ENCODE data around the gene RILPL1.
"Not testable (repeated sequence)": the region's sequence is repeated elsewhere in the genome, so short reads cannot be mapped to it uniquely, and the experiment has no call there.

The RILPL1 gene

DNA sequence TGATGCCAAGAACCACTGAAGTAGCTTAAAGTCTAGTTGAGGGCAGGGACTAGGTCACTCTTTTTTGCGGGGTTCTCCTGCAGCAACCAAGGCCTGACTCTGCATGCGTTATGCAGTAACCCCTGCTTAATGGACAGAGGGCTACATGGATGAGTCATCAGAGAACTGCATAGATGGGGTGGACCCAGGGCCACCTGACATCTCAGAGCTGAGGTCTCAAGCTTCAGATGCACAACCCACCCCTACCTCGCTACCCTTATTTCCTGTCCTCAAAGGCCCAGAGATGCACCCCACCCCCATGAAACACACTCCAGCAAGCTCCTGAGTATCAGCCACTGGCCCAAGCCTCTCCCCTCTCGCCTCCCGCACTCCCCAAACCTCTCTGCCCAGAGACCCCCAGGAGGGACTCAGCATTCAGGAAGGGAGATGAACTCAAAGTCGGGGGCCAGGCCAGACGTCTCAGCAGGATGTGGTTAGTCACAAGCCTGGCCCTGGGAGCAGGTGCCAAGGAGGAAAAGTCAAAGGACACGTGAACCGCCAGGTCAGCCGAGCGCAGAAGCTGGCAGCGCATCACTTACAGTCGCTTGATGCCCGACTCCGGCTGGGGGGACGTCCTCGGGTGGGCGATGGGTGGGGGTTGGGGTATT lies 49.8 kb downstream of the RILPL1 start:
- no peak for DNase-seq (ENCODE audit: low read depth in 1 of 2, low spot score in 1 of 2)
- no peak for TF ChIP-seq JUND (IDR thresholded peaks at IDR 0.05; ENCODE audit: low read depth)

GRCh38 chr12:123482876-123483275 lies 50.6 kb downstream of the RILPL1 start:
- in situ Hi-C loops (cut with HindIII; ENCODE audit: low pct_unique_long_range_greater_than_20kb, low sequenced_read_pairs), result no loop called here

More for the DNA sequence above, 49.8 kb downstream of the RILPL1 start:
- in situ Hi-C loops (cut with HindIII; ENCODE audit: low pct_unique_long_range_greater_than_20kb, low sequenced_read_pairs), result no loop called here

GRCh38 chr12:123481251-123481650 lies 52.3 kb downstream of the RILPL1 start:
- in situ Hi-C loops (cut with HindIII; ENCODE audit: low pct_unique_long_range_greater_than_20kb, low sequenced_read_pairs), result not testable (repeated sequence)

More at GRCh38 chr12:123482876-123483275, 50.6 kb downstream of the RILPL1 start:
- no peak for TF ChIP-seq JUND (IDR thresholded peaks at IDR 0.05; ENCODE audit: low read depth)
- no peak for DNase-seq (ENCODE audit: low read depth in 1 of 2, low spot score in 1 of 2)

DNA sequence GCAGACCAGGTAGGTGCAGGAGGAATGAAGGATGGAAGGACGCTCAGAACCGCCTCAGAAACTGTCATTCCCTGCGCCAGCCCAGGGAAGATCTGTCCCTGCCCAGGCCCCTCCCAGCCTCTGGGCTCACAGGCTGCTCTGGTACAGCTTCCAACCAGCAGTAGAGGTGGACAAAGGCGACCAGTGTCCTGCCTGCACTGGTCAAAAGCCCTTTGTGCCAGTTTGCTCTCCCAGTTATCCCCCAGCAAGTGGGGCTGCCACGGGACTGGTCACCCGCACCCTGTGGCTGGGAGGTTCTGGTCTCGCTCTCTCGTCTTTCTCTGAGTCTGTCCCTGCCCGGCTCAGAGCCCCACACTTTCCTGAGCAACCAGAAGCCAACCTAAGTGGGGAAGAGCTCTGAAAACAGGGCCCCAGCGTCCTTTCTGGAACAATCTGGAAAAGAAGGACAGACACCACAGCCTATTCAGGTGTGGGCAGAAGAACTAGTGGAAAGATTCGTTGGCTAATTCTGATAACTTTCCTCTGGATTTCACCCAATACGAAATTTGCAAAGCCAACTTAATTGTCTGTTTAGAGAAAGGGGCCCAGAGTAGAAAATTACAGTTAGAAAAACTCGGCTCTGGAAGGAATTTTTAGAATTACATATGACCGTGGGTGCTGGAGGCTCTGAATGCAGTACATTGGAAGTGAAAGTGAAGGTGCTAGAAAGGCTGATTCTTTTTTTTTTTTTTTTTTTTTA lies 53.9 kb downstream of the RILPL1 start:
- no peak for TF ChIP-seq JUND (IDR thresholded peaks at IDR 0.05; ENCODE audit: low read depth)
- DNase-seq (ENCODE audit: low read depth in 1 of 2, low spot score in 1 of 2), result no peak
- in situ Hi-C loops (cut with HindIII; ENCODE audit: low pct_unique_long_range_greater_than_20kb, low sequenced_read_pairs), result no loop called here

More at GRCh38 chr12:123481251-123481650, 52.3 kb downstream of the RILPL1 start:
- DNase-seq (ENCODE audit: low read depth in 1 of 2, low spot score in 1 of 2), result not testable (repeated sequence)

DNA sequence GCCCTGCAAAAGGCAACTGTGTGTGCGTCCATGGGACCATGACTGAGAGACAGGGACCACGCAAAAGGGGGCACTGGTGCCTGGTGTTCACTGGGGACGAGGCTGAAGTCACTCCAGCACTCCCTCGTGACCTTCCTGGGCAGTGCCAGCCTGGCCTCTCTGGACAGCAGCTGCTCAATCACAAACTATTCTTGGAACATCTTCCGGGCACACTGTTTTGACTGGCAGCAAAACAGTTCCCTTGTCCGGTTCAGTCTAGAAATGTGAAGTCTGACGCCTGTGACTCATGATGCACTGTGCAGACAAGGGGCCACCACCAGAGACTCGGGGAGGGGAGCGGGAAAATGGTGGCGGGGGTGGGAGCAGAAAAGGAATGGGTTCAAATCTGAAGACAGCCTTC lies 54.8 kb downstream of the RILPL1 start:
- DNase-seq (ENCODE audit: low read depth in 1 of 2, low spot score in 1 of 2), result no peak
- in situ Hi-C loops (cut with HindIII; ENCODE audit: low pct_unique_long_range_greater_than_20kb, low sequenced_read_pairs), result no loop called here

GRCh38 chr12:123478069-123478468 lies 55.5 kb downstream of the RILPL1 start:
- in situ Hi-C loops (cut with HindIII; ENCODE audit: low pct_unique_long_range_greater_than_20kb, low sequenced_read_pairs), result no loop called here
- DNase-seq (ENCODE audit: low read depth in 1 of 2, low spot score in 1 of 2), result no peak
- no peak for TF ChIP-seq JUND (IDR thresholded peaks at IDR 0.05; ENCODE audit: low read depth)

More for the DNA sequence above, 54.8 kb downstream of the RILPL1 start:
- TF ChIP-seq JUND (IDR thresholded peaks at IDR 0.05; ENCODE audit: low read depth), result no peak

DNA sequence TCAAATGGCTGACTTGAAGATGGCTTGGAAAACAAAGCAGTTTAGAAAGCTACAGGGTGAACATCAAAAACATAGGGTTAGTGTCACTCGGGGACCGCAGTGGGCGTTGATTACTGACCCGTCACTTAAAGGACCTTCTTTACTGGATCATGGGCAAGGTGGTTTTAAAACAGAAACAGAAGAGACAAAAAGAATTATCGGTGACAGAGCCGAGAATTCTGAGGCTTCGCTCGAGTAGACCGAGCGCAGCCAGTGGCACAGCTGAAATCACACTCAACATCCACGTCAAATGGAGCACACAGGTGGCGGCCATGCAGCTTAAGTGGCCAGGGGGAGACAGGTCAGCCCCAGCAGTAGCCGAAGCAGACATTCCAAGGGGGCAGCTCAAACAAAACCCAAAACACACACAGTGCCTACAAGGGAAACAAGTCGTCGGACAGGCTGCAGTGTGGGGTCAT lies 58.2 kb downstream of the RILPL1 start:
- in situ Hi-C loops (cut with HindIII; ENCODE audit: low pct_unique_long_range_greater_than_20kb, low sequenced_read_pairs), result no loop called here
- no peak for DNase-seq (ENCODE audit: low read depth in 1 of 2, low spot score in 1 of 2)
- no peak for TF ChIP-seq JUND (IDR thresholded peaks at IDR 0.05; ENCODE audit: low read depth)

DNA sequence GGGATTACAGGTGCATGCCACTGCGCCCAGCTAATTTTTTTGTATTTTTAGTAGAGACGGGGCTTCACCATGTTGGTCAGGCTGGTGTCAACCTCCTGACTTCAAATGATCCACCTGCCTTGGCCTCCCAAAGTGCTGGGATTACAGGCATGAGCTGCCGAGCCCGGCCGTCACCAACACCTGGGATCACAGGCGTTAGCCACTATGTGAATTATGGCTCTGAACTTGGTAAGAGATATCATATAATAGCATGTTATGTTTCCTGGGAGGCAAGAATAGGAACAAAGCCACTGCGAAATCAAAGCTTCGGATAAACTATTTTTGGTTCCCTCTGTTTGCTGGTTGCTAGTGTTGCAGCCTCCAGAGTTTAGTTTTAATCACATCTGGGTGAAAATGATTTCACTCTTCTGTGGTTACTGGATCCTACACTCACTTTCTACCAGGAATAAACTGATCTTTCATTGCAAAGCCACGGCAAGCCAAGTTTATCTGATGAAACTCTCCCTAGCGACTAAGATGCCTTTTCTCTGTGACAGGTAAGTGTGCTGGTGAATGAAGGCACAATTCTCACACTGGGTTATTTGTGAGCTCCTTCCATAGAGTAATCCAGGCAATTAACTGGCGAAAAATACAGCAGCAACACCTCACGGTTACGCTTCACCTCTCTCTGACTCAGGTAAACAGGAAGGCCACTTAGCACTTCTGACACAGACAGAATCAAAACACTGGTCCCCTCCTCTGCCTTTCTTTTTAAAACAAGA lies 58.9 kb downstream of the RILPL1 start:
- TF ChIP-seq JUND (IDR thresholded peaks at IDR 0.05; ENCODE audit: low read depth), result no peak
- no peak for DNase-seq (ENCODE audit: low read depth in 1 of 2, low spot score in 1 of 2)
- in situ Hi-C loops (cut with HindIII; ENCODE audit: low pct_unique_long_range_greater_than_20kb, low sequenced_read_pairs), result no loop called here

DNA sequence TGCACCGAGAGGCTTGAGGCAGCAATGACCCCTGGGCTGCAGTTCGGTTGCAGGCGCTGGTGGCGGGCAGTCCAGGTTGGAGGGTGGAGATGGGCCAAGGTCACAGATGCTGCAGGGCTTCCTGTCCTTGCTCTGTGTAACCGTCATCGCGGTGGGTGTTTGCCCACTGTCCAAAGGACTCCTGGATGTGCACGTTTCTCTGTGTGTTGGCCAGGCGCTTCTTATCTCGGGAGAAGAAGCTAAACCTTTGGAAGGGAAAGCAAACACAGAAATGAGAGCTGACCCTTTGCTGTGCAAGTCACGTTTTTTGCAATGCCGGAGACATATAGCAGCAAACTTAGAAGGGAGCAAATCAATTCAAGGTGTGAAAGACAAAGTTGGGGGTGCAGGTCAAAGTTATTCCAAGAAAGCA lies 61.1 kb downstream of the RILPL1 start:
- no peak for DNase-seq (ENCODE audit: low read depth in 1 of 2, low spot score in 1 of 2)
- no peak for TF ChIP-seq JUND (IDR thresholded peaks at IDR 0.05; ENCODE audit: low read depth)
- in situ Hi-C loops (cut with HindIII; ENCODE audit: low pct_unique_long_range_greater_than_20kb, low sequenced_read_pairs), result no loop called here

DNA sequence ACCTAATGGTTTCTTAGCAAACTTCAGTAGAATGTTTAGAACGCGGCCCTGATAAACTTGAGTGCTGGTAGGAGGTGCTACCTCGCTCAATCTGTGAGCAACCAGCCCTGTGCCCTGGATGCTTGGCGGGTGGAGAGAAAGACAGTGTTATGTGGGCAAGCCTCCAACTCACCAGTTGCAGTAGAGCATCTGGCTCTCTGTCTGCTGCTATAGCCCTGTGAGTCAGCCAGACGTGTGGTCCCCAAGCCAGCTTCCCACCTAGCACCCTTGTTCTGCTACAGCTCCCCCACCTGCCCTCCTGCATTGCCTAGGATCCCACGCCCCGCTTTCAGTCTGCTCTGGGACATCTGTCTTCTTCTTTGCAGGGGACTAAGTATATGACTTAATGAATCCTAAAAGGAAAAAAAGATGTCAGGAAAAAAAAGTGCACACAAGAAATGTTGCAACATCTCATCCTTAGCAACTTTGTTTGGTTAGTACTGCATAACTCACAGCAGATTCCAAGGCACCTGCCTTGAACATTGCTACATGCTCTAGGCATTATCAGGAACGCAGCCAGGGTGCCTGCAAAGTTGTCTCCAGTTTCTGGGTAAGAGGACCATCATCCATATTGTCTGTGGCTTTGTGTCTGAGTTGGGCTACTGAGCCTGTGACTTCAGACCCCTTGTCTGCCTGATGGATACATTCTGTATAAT lies 62.0 kb downstream of the RILPL1 start:
- TF ChIP-seq JUND (IDR thresholded peaks at IDR 0.05; ENCODE audit: low read depth), result no peak
- no peak for DNase-seq (ENCODE audit: low read depth in 1 of 2, low spot score in 1 of 2)
- in situ Hi-C loops (cut with HindIII; ENCODE audit: low pct_unique_long_range_greater_than_20kb, low sequenced_read_pairs), result no loop called here

DNA sequence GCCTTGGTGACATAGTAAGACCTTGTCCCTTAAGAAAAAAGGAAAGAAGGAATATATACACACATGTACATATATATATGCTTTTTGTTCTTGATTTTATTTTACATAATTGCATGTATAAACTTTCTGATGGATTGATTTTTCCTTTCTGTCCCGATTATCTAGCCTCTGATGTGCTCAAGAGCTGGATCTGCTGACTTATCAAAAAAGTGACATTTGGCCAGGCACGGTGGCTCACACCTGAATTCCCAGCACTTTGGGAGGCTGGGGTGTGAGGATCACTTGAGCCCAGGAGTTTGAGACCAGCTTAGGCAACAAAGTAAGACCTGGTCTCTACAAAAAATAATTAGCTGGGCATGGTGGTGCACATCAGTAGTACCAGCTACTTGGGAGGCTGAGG lies 63.5 kb downstream of the RILPL1 start:
- in situ Hi-C loops (cut with HindIII; ENCODE audit: low pct_unique_long_range_greater_than_20kb, low sequenced_read_pairs), result no loop called here
- TF ChIP-seq JUND (IDR thresholded peaks at IDR 0.05; ENCODE audit: low read depth), result no peak
- DNase-seq (ENCODE audit: low read depth in 1 of 2, low spot score in 1 of 2), result no peak

DNA sequence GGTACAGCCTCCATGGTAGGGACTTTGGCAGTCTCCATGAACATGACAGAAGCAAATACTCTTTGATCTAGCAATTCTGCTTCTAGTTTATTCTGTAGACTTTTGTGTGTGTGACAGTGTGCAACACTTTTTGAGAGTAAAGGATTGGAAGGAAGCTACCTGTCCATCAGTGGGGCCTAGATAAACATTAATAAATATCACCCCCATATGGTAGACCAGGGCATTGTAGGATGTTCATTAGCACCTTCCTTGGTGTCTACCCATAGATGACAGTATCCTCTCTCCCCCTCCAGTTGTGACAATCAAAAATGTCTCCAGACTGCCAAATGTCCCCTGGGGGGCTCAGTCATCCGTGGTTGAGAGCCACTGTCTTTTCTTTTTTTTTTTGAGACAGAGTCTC lies 64.7 kb downstream of the RILPL1 start:
- TF ChIP-seq JUND (IDR thresholded peaks at IDR 0.05; ENCODE audit: low read depth), result no peak
- DNase-seq (ENCODE audit: low read depth in 1 of 2, low spot score in 1 of 2), result peak in 1 of 2 experiments; percentile 25
- in situ Hi-C loops (cut with HindIII; ENCODE audit: low pct_unique_long_range_greater_than_20kb, low sequenced_read_pairs), result no loop called here
